ENCODE results near the gene CTXN1.

DNA sequence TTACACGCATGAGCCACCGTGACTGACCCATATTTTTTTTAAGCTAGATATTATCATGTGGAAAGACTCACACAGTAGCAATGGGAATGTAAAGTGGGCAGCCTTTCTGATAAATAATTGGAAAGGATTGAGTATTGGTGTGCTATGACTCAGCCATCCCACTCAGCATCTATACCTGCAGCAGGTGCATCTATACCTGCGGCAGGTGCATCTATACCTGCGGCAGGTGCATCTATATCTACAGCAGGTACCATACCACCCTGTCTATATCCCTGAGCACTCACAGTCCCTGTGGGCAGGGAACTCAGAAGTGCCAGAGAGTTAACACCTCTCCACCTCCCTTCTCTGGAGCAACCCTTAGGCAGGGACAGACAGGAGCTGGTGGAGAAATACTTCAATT lies 42.8 kb downstream of the CTXN1 start:
- TF ChIP-seq SUZ12 (IDR thresholded peaks at IDR 0.05) (no peak), NFRKB (IDR thresholded peaks at IDR 0.05) (no peak), SP1 (IDR thresholded peaks at IDR 0.05) (no peak), TARDBP (IDR thresholded peaks at IDR 0.05) (no peak)
